ENCODE data around the gene DNM1L. TPM values are rescaled to one million over a fixed set of nuclear protein-coding genes. Genes with fewer than 3 reads are reported as not detected.

Gene DNM1L
- total RNA-seq, 1 experiment from 2014 or later: 28.2 TPM

- no peak for DNase-seq (ENCODE audit: low spot score)
Observed at GRCh38 chr12:32756476-32757066, 77.5 kb downstream of the DNM1L start.

- DNase-seq (ENCODE audit: low spot score): no peak
Observed at GRCh38 chr12:32757157-32757556, 78.1 kb downstream of the DNM1L start.

- no peak for DNase-seq (ENCODE audit: low spot score)
Observed at GRCh38 chr12:32761716-32762115, 82.6 kb downstream of the DNM1L start.

GRCh38 chr12:32765906-32766305 is 86.8 kb downstream of the DNM1L start:
- no peak for DNase-seq (ENCODE audit: low spot score)

- peak; percentile 12 for DNase-seq (ENCODE audit: low spot score)
Observed at GRCh38 chr12:32768518-32768917, 89.4 kb downstream of the DNM1L start.

- no peak for DNase-seq (ENCODE audit: low spot score)
Observed at GRCh38 chr12:32770141-32770540, 91.0 kb downstream of the DNM1L start.

GRCh38 chr12:32773691-32774090 is 94.6 kb downstream of the DNM1L start:
- no peak for DNase-seq (ENCODE audit: low spot score)

- no peak for DNase-seq (ENCODE audit: low spot score)
Observed at GRCh38 chr12:32776258-32776657, 97.2 kb downstream of the DNM1L start.

- DNase-seq (ENCODE audit: low spot score): no peak
Observed at GRCh38 chr12:32777159-32777558, 98.1 kb downstream of the DNM1L start.

- no peak for DNase-seq (ENCODE audit: low spot score)
Observed at GRCh38 chr12:32777691-32778175, 98.6 kb downstream of the DNM1L start.

GRCh38 chr12:32780071-32780470 is 101.0 kb downstream of the DNM1L start:
- DNase-seq (ENCODE audit: low spot score): no peak

GRCh38 chr12:32783029-32783428 is 103.9 kb downstream of the DNM1L start:
- no peak for DNase-seq (ENCODE audit: low spot score)

GRCh38 chr12:32785557-32785956 is 106.5 kb downstream of the DNM1L start:
- no peak for DNase-seq (ENCODE audit: low spot score)

GRCh38 chr12:32788405-32788804 is 109.3 kb downstream of the DNM1L start:
- DNase-seq (ENCODE audit: low spot score): no peak

- DNase-seq (ENCODE audit: low spot score): no peak
Observed at GRCh38 chr12:32789446-32789845, 110.3 kb downstream of the DNM1L start.

GRCh38 chr12:32789916-32790315 is 110.8 kb downstream of the DNM1L start:
- DNase-seq (ENCODE audit: low spot score): no peak

- DNase-seq (ENCODE audit: low spot score): no peak
Observed at GRCh38 chr12:32794281-32794680, 115.2 kb downstream of the DNM1L start.

Small RNAs within 50 kb of the gene (small RNA-seq; reads per million reads assigned to genes)
- not detected for gene RF00019

Other genes with a start within 250 kb of the DNM1L start
- gene YARS2, start 76.6 kb downstream of the DNM1L start, total RNA-seq (2014; rRNA removed; shearing (Covaris generic)): 45.9 and 50.0 TPM in 2 replicates
- 34.0 and 34.4 TPM in 2 replicates for gene PKP2, start 217.5 kb downstream of the DNM1L start, total RNA-seq (2014; rRNA removed; shearing (Covaris generic))